GM19239 (cell line): ENCODE measurements around the gene ITSN1.
"Not testable (repeated sequence)": the region's sequence is repeated elsewhere in the genome, so short reads cannot be mapped to it uniquely, and the experiment has no call there.

ENCODE experiments used
- DNase-seq: peaks from one replicate; pipeline ENCODE4 v3.0.0; 2011; ENCODE audit warnings: low spot score; ENCODE audit not compliant: insufficient read length
- FAIRE-seq: peaks from 2 replicates; lab custom pipeline; 2011; peaks lifted over from hg19 to GRCh38; lab: Jason Lieb, UNC

Gene ITSN1

GRCh38 chr21:33901412-33902288 lies 259.3 kb downstream of the ITSN1 start:
- FAIRE-seq (no peak), DNase-seq (no peak)

DNA sequence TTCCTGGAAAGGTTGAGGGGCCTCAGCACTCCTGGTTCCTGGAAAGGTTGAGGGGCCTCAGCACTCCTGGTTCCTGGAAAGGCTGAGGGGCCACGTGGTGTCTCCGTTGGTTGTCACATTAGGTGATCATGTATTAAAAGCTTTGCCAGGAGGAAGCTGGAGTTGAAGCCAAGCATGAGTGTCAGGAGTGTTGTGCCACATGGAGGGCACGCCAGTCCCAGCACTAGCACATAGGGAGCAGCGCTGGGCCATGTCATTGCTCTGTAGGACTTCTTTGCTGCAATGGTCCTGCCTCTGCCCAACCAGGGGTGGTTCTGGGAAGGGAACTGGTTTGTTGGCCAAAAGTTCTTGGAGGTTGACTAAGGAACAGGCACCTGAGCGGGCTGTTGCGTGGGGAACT lies 260.0 kb downstream of the ITSN1 start:
- FAIRE-seq (no peak), DNase-seq (no peak)

DNA sequence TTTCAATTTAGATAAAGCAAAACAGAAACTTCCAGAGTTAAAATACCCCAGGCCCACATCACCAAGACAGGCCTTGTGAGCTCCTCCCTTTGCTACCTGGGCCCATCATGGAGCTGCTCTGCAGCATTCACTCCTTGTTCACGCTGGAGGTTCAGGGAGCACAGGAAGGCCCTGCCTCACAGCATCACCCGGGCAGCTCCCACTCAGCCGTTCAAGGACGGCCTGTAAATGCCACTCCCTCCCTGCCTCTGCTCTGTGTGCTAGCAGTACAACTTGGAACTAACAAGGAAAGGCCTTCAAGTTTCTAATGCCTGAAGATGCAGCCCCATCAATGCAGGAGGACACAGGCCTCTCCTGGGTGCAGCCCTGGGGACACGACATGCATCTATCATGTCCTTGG lies 261.7 kb downstream of the ITSN1 start:
- FAIRE-seq (no peak), DNase-seq (no peak)

GRCh38 chr21:33908760-33909159 lies 266.5 kb downstream of the ITSN1 start:
- DNase-seq (no peak), FAIRE-seq (no peak)

GRCh38 chr21:33909756-33910155 lies 267.5 kb downstream of the ITSN1 start:
- no peak for DNase-seq
- FAIRE-seq, result no peak

- DNase-seq (no peak), FAIRE-seq (no peak)
Measured at GRCh38 chr21:33914188-33914587, 271.9 kb downstream of the ITSN1 start.

- FAIRE-seq, result peak; percentile 97
- DNase-seq, result peak; percentile 84
Measured at GRCh38 chr21:33915368-33916199, 273.3 kb downstream of the ITSN1 start, which contains the start of gene ATP5PO. Gene ATP5PO (minus strand): TSS chr21:33915804. CDS start chr21:33915763, 41 bp downstream.

DNA sequence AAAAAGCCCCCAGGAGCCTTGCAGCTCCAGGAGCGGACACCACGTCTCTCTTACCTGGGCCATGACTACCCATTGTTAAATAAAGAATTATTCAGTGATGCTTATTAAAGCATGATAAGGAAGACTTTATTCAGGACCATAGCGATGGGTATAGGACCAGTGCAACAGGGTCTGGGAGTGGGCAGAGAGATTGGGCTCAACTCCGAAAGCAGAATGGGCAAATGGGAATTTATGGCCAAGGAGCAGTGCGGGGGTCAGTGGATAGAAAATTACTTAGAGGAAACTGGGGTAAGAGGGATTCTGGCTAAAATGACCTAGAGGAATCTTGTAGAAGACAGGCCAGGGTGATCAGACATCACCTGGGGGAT lies 273.9 kb downstream of the ITSN1 start:
- FAIRE-seq (no peak), DNase-seq (no peak)

GRCh38 chr21:33917421-33917820 lies 275.1 kb downstream of the ITSN1 start:
- DNase-seq (no peak), FAIRE-seq (no peak)

DNA sequence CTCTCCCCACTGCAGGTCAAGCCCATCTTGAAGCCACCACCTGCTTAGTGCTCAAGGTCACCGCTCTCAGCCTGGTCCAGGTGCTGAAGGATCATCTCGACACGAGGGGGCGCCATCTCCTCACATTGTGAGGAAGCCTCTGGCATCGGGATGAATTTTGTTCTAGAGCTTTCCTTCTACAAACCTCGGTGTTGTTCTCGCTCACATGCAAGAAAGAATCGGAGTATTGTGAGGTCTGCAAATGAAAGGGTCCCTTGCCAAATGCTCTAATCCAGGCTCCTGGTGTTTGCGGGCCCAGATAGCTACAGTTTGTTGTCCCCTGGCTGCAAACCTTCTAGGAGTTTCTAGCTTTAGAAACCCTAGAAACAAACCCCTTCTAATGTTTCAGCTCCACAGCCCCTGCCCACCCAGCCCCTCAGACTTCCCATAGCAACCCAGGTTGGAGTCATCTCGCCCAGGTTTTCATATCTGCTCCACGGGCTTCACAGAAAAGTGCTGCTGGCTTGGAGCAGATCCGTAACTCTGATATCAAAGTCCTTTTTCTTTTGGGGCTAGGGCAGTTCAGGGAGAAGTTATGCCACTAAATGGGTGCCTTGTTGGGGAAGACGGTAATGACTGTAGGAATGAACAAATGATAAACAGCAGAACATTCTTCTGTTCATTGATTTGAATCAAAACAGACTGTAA lies 281.9 kb downstream of the ITSN1 start:
- FAIRE-seq, result peak; percentile 98
- DNase-seq, result peak; percentile 56

GRCh38 chr21:33924766-33925100 lies 282.4 kb downstream of the ITSN1 start:
- DNase-seq, result no peak
- no peak for FAIRE-seq

DNA sequence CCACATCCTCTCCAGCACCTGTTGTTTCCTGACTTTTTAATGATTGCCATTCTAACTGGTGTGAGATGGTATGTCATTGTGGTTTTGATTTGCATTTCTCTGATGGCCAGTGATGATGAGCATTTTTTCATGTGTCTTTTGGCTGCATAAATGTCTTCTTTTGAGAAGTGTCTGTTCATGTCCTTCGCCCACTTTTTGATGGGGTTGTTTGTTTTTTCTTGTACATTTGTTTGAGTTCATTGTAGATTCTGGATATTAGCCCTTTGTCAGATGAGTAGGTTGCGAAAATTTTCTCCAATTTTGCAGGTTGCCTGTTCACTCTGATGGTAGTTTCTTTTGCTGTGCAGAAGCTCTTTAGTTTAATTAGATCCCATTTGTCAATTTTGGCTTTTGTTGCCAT lies 283.9 kb downstream of the ITSN1 start:
- not testable (repeated sequence) for DNase-seq

GRCh38 chr21:33931052-33931798 lies 288.9 kb downstream of the ITSN1 start:
- not testable (repeated sequence) for DNase-seq, FAIRE-seq

More for the DNA sequence above, 283.9 kb downstream of the ITSN1 start:
- not testable (repeated sequence) for FAIRE-seq

GRCh38 chr21:33931799-33932390 lies 289.6 kb downstream of the ITSN1 start:
- peak; percentile 21 for FAIRE-seq

DNA sequence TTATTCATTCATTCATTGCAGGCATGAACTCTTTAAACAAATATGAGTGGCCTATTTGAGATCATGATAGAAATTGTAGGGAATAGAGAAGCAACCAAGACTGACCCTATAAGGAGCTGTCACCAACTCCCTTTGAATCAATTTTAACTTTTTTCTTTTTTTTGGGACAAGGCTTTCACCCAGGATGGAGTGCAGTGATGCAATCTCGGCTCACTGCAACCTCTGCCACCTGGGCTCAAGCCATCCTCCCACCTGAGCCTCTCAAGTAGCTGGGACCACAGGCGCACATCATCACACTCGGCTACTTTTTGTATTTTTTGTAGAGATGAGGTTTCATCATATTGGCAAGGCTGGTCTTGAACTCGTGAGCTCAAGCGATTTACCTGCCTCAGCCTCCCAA lies 290.4 kb downstream of the ITSN1 start:
- no peak for FAIRE-seq

More at GRCh38 chr21:33931799-33932390, 289.6 kb downstream of the ITSN1 start:
- no peak for DNase-seq

GRCh38 chr21:33936301-33937038 lies 294.2 kb downstream of the ITSN1 start:
- DNase-seq, result no peak
- no peak for FAIRE-seq

More for the DNA sequence above, 290.4 kb downstream of the ITSN1 start:
- DNase-seq, result no peak

- DNase-seq (no peak), FAIRE-seq (no peak)
Measured at GRCh38 chr21:33937146-33937545, 294.8 kb downstream of the ITSN1 start.

DNA sequence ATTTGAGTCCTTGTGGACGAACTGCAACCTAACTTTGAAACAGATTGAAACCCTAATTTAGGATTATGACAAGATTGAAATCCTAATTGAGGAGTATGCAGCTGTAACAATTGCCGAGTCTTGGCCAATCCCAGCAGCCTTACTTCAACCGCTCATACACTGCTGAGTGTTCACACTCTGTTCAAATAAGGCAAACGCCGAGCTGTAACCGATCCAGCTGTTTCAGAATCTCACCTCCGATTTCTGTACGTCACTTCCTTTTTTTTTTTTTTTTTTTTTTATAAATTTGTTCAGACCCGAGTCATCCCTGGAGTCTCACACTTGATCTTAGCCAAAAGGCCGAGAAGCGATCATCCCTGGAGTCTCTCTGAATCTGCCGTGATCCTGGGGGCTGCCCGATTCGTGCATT lies 295.6 kb downstream of the ITSN1 start:
- FAIRE-seq (no peak), DNase-seq (no peak)

DNA sequence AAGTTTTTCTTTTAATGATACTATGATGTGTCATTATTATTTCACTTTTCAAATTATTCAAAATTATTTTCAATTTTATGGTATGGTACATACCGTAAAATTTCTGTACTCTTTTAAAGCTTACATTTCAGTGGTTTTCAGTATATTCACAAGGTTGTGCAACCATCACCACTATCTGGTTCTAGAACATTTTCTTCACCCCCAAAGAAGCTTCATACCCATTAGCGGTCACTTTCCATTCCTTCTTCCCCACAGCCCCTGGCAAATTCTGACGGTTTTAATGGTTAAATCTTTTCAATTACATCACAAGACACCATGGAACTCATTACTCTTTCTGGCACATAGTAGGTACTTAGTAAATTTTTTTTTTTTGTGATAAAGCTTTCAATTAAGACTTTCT lies 296.1 kb downstream of the ITSN1 start:
- DNase-seq (no peak), FAIRE-seq (no peak)
